GM10266 (cell line): ENCODE measurements around the gene TMEM203.
A peak's percentile ranks its signal among the peaks of the same experiment; 100 is the strongest.

Experiments
- DNase-seq: peaks from one replicate; pipeline ENCODE4 v3.0.0; 2012; ENCODE audit errors: extremely low spot score
- TF ChIP-seq, protein P1 (sequence below): IDR thresholded peaks from 2 replicates; pipeline ENCODE4 v1.5.1; 2012; ENCODE audit warnings: mild to moderate bottlenecking, low read depth; ENCODE audit not compliant: control insufficient read depth, insufficient read depth; ENCODE audit errors: missing control alignments

Gene TMEM203

DNA sequence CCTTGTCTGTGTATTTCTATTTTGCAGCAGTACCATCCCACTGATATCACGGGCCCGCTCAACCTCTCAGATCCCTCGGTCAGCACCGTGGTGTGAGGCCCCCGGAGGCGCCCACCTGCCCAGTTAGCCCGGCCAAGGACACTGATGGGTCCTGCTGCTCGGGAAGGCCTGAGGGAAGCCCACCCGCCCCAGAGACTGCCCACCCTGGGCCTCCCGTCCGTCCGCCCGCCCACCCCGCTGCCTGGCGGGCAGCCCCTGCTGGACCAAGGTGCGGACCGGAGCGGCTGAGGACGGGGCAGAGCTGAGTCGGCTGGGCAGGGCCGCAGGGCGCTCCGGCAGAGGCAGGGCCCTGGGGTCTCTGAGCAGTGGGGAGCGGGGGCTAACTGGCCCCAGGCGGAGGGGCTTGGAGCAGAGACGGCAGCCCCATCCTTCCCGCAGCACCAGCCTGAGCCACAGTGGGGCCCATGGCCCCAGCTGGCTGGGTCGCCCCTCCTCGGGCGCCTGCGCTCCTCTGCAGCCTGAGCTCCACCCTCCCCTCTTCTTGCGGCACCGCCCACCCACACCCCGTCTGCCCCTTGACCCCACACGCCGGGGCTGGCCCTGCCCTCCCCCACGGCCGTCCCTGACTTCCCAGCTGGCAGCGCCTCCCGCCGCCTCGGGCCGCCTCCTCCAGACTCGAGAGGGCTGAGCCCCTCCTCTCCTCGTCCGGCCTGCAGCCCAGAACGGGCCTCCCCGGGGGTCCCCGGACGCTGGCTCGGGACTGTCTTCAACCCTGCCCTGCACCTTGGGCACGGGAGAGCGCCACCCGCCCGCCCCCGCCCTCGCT, 37.5 kb downstream of the TMEM203 start:
- TF ChIP-seq, protein P1, sequence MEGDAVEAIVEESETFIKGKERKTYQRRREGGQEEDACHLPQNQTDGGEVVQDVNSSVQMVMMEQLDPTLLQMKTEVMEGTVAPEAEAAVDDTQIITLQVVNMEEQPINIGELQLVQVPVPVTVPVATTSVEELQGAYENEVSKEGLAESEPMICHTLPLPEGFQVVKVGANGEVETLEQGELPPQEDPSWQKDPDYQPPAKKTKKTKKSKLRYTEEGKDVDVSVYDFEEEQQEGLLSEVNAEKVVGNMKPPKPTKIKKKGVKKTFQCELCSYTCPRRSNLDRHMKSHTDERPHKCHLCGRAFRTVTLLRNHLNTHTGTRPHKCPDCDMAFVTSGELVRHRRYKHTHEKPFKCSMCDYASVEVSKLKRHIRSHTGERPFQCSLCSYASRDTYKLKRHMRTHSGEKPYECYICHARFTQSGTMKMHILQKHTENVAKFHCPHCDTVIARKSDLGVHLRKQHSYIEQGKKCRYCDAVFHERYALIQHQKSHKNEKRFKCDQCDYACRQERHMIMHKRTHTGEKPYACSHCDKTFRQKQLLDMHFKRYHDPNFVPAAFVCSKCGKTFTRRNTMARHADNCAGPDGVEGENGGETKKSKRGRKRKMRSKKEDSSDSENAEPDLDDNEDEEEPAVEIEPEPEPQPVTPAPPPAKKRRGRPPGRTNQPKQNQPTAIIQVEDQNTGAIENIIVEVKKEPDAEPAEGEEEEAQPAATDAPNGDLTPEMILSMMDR = no peak
- DNase-seq = peak; percentile 75

- no peak for DNase-seq
Measured at GRCh38 chr9:137167277-137167746, 38.1 kb downstream of the TMEM203 start.

GRCh38 chr9:137166380-137167229, 38.8 kb downstream of the TMEM203 start:
- no peak for DNase-seq
- TF ChIP-seq, protein P1 = no peak

More at GRCh38 chr9:137167277-137167746, 38.1 kb downstream of the TMEM203 start:
- TF ChIP-seq, protein P1 = no peak

GRCh38 chr9:137165250-137165836, 40.1 kb downstream of the TMEM203 start:
- no peak for DNase-seq
- TF ChIP-seq, protein P1 = no peak

DNA sequence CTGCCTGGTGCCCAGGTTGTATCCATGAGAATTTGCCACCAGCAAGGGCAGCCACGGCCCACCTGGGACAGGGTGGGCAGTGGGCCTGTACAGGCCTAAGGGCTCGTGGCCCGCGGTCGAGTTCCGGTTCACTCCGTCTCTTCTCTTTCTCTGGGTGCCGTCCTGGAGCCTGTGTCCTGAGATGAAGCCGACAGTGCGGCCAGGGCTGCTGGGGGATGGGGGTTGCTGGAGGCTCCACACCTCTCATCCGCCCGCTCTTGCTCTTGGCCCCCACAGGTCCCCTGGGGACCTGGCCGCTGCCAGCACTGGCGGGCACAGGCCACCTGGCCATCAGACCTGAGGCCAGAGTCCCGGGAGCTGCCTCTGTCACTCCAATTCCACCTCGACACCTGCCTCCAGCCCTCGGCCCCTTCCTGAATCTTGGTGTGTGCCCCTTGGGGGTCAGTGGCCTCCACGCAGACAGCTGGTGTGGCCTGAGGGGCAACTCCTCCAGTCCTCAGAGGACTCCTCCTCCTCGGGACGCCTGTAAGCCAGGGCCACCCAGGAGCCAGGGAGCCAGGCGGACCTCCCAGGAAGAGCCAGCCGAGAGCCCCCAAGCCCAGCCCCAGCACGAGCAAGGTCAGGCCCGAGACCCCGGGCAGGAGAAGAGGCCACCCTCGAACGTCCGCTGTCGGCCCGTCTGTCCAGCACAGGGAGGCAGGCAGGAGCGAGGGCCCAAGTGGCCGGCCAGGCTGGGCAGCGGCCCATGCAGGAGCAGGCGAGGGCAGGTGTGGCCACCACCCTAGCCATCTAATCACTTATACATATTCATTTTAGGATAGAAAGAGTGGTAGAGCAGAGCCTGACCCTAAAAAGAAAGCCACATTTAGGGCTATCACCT, 40.8 kb downstream of the TMEM203 start:
- TF ChIP-seq, protein P1 = no peak
- no peak for DNase-seq

DNA sequence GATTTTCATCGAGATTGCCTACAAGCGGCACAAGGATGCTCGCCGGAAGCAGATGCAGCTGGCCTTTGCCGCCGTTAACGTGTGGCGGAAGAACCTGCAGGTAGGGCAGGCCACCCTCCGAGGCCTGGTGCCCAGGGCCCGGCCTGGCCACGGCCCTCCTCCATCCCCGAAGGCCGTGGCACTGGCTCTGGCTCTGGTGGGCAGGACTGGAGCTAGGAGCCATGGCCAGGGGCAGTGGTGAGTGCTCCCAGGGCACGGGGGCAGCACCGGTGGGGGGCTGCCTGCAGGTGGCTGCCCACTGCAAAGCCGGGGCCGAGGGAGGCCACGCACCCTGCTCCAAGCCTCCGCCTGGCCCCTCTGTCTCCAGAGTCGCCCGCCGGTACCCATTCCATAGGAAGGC, 41.6 kb downstream of the TMEM203 start:
- no peak for DNase-seq
- TF ChIP-seq, protein P1 = no peak
